ENCODE results near the gene ANKRD27.

ANKRD27 gene

DNA sequence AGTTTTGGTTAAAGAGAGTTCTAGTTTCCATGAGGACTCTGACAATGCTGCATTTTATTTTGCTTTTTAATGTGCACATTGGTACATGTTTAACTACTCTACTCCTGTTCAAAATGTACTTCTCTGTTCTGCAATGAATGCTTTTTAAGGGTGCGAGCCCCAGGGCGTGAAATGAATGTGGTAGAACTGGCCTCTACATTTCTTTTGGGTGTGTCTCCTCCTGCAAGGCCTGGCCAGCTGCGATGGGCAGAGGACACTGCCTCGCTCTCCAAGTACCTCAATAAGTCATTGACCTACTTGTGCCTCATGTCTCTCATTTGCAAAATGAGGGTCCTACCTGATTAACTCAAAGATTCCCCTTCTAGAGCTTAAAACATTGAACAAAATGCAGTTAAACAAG lies 7.3 kb upstream of the ANKRD27 start:
- H3K27me3 ChIP-seq (ENCODE audit: control insufficient read depth, low read length), result no peaks in the 10 kb centered on the region
- no peaks in the 10 kb centered on the region for H3K4me1 ChIP-seq (ENCODE audit: control insufficient read depth, low read length)
- TF ChIP-seq, protein P1, sequence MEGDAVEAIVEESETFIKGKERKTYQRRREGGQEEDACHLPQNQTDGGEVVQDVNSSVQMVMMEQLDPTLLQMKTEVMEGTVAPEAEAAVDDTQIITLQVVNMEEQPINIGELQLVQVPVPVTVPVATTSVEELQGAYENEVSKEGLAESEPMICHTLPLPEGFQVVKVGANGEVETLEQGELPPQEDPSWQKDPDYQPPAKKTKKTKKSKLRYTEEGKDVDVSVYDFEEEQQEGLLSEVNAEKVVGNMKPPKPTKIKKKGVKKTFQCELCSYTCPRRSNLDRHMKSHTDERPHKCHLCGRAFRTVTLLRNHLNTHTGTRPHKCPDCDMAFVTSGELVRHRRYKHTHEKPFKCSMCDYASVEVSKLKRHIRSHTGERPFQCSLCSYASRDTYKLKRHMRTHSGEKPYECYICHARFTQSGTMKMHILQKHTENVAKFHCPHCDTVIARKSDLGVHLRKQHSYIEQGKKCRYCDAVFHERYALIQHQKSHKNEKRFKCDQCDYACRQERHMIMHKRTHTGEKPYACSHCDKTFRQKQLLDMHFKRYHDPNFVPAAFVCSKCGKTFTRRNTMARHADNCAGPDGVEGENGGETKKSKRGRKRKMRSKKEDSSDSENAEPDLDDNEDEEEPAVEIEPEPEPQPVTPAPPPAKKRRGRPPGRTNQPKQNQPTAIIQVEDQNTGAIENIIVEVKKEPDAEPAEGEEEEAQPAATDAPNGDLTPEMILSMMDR (IDR thresholded peaks at IDR 0.05; ENCODE audit: low read depth, low read length, poor library complexity, severe bottlenecking), result no peak
- TF ChIP-seq EZH2phosphoT487 (IDR thresholded peaks at IDR 0.05; ENCODE audit: borderline replicate concordance, low read length), result no peak
- no peaks in the 10 kb centered on the region for H3K9me2 ChIP-seq (replicated peaks; ENCODE audit: control insufficient read depth, low read length)
- no peak overlapping the region for H3K4me3 ChIP-seq (ENCODE audit: low read length)
- no peaks in the 10 kb centered on the region for H3K36me3 ChIP-seq (ENCODE audit: control insufficient read depth, low read length)
- H3K27ac ChIP-seq (ENCODE audit: low read depth, low read length), result no peak overlapping the region
- no peaks in the 10 kb centered on the region for H3K9me3 ChIP-seq (ENCODE audit: control insufficient read depth, insufficient read depth, low read length)
- no peak overlapping the region for H3K4me2 ChIP-seq (ENCODE audit: low read length)
- H3K79me2 ChIP-seq (ENCODE audit: control insufficient read depth, low read length), result no peaks in the 10 kb centered on the region
- H4K20me1 ChIP-seq (ENCODE audit: control insufficient read depth, insufficient read depth, low read depth, low read length), result no peaks in the 10 kb centered on the region
- H3F3A ChIP-seq (ENCODE audit: control insufficient read depth, insufficient read depth), result no peaks in the 10 kb centered on the region

GRCh38 chr19:32680986-32681385 lies 6.0 kb upstream of the ANKRD27 start:
- no peaks in the 10 kb centered on the region for H3K79me2 ChIP-seq (ENCODE audit: control insufficient read depth, low read length)
- no peak overlapping the region for H3K4me3 ChIP-seq (ENCODE audit: low read length)
- no peaks in the 10 kb centered on the region for H3K36me3 ChIP-seq (ENCODE audit: control insufficient read depth, low read length)
- no peaks in the 10 kb centered on the region for H3F3A ChIP-seq (ENCODE audit: control insufficient read depth, insufficient read depth)
- H3K4me1 ChIP-seq (ENCODE audit: control insufficient read depth, low read length), result peaks cover under 1% of the 10 kb centered on the region; the same call in 1 of the 2 replicates
- no peaks in the 10 kb centered on the region for H3K9me3 ChIP-seq (ENCODE audit: control insufficient read depth, insufficient read depth, low read length)
- H3K27ac ChIP-seq (ENCODE audit: low read depth, low read length), result no peak overlapping the region
- H3K9me2 ChIP-seq (replicated peaks; ENCODE audit: control insufficient read depth, low read length), result no peaks in the 10 kb centered on the region
- no peaks in the 10 kb centered on the region for H3K27me3 ChIP-seq (ENCODE audit: control insufficient read depth, low read length)
- no peak overlapping the region for H3K4me2 ChIP-seq (ENCODE audit: low read length)
- TF ChIP-seq, protein P1 (IDR thresholded peaks at IDR 0.05; ENCODE audit: low read depth, low read length, poor library complexity, severe bottlenecking), result no peak
- TF ChIP-seq EZH2phosphoT487 (IDR thresholded peaks at IDR 0.05; ENCODE audit: borderline replicate concordance, low read length), result no peak
- H4K20me1 ChIP-seq (ENCODE audit: control insufficient read depth, insufficient read depth, low read depth, low read length), result no peaks in the 10 kb centered on the region

GRCh38 chr19:32677657-32678056 lies 2.7 kb upstream of the ANKRD27 start:
- H3K4me1 ChIP-seq (ENCODE audit: control insufficient read depth, low read length), result peaks cover 23% of the 10 kb centered on the region
- H3K9me2 ChIP-seq (replicated peaks; ENCODE audit: control insufficient read depth, low read length), result no peaks in the 10 kb centered on the region
- peaks cover 23% of the 10 kb centered on the region for H3K79me2 ChIP-seq (ENCODE audit: control insufficient read depth, low read length)
- TF ChIP-seq, protein P1 (IDR thresholded peaks at IDR 0.05; ENCODE audit: low read depth, low read length, poor library complexity, severe bottlenecking), result no peak
- TF ChIP-seq EZH2phosphoT487 (IDR thresholded peaks at IDR 0.05; ENCODE audit: borderline replicate concordance, low read length), result no peak
- no peak overlapping the region for H3K4me3 ChIP-seq (ENCODE audit: low read length)
- H3K27ac ChIP-seq (ENCODE audit: low read depth, low read length), result no peak overlapping the region
- H3F3A ChIP-seq (ENCODE audit: control insufficient read depth, insufficient read depth), result no peaks in the 10 kb centered on the region
- H3K27me3 ChIP-seq (ENCODE audit: control insufficient read depth, low read length), result no peaks in the 10 kb centered on the region
- H4K20me1 ChIP-seq (ENCODE audit: control insufficient read depth, insufficient read depth, low read depth, low read length), result peaks cover 11% of the 10 kb centered on the region
- no peaks in the 10 kb centered on the region for H3K9me3 ChIP-seq (ENCODE audit: control insufficient read depth, insufficient read depth, low read length)
- no peak overlapping the region for H3K4me2 ChIP-seq (ENCODE audit: low read length)
- H3K36me3 ChIP-seq (ENCODE audit: control insufficient read depth, low read length), result peaks cover 13% of the 10 kb centered on the region; the same call in 1 of the 2 replicates
